Common myeloid progenitor, CD34-positive (primary cell): Measurements from ENCODE around the gene NT5C3A.

Experiments
- CTCF ChIA-PET: fragments of 350-600 bp; sonication (Branson Sonifier 250); formaldehyde crosslinking; loops from one replicate; lab custom pipeline; 2021; ENCODE audit warnings: antibody characterized with exemption; lab: Charles Lee
- POLR2A ChIA-PET: fragments of 350-600 bp; sonication (Branson Sonifier 250); formaldehyde crosslinking; loops from one replicate; lab custom pipeline; 2021; ENCODE audit warnings: antibody characterized with exemption; lab: Charles Lee
- DNase-seq, 3 donors: peaks; one replicate each; pipeline versions ENCODE4 v3.0.0 to v3.0.0-alpha.2; 2013
- H3K27ac ChIP-seq, 2 experiments: 1 replicate in 1 of 2; 2 replicates in 1 of 2; pipeline ENCODE4 v1.7.0; 2013; ENCODE audit warnings: inconsistent platforms in 2 of 2, low read length in 2 of 2, mild to moderate bottlenecking in 2 of 2, low read depth in 1 of 2, moderate library complexity in 1 of 2; ENCODE audit not compliant: severe bottlenecking in 2 of 2, insufficient read depth in 1 of 2, poor library complexity in 1 of 2
- H3K27me3 ChIP-seq, 5 experiments: replicated peaks in 2 of 5; 1 replicate in 3 of 5; 2 replicates in 2 of 5; pipeline versions ENCODE4 v1.6.1 to v1.7.0; 2013; ENCODE audit warnings: low read length in 4 of 5, mild to moderate bottlenecking in 2 of 5, moderate library complexity in 2 of 5, inconsistent platforms in 1 of 5; ENCODE audit not compliant: insufficient read depth in 5 of 5, control insufficient read depth in 4 of 5
- H3K36me3 ChIP-seq, 4 experiments: 1 replicate in 2 of 4; 2 replicates in 2 of 4; pipeline versions ENCODE4 v1.6.1 to v1.7.0; 2013; ENCODE audit warnings: low read length in 3 of 4, control low read depth in 1 of 4, mild to moderate bottlenecking in 1 of 4; ENCODE audit not compliant: control insufficient read depth in 4 of 4, insufficient read depth in 4 of 4
- H3K4me1 ChIP-seq, 4 experiments: 1 replicate in 3 of 4; 2 replicates in 1 of 4; pipeline versions ENCODE4 v1.6.1 to v1.7.1; 2013; ENCODE audit warnings: low read length in 3 of 4, mild to moderate bottlenecking in 3 of 4, control low read depth in 1 of 4, inconsistent platforms in 1 of 4, moderate library complexity in 1 of 4; ENCODE audit not compliant: control insufficient read depth in 4 of 4, insufficient read depth in 4 of 4; ENCODE audit errors: control extremely low read depth in 1 of 4
- H3K4me3 ChIP-seq, 7 experiments: 1 replicate in 4 of 7; 2 replicates in 3 of 7; pipeline versions ENCODE4 v1.5.1 to v1.7.0; 2013; ENCODE audit warnings: mild to moderate bottlenecking in 7 of 7, low read length in 6 of 7, moderate library complexity in 6 of 7, inconsistent platforms in 2 of 7, low read depth in 2 of 7, control low read depth in 1 of 7; ENCODE audit not compliant: insufficient read depth in 4 of 7, control insufficient read depth in 1 of 7; ENCODE audit errors: extremely low read depth in 1 of 7
- H3K9me3 ChIP-seq, 5 experiments: 1 replicate in 4 of 5; 2 replicates in 1 of 5; pipeline versions ENCODE4 v1.6.1 to v1.7.1; 2013; ENCODE audit warnings: low read length in 4 of 5, mild to moderate bottlenecking in 2 of 5, inconsistent platforms in 1 of 5, low read depth in 1 of 5, moderate library complexity in 1 of 5; ENCODE audit not compliant: control insufficient read depth in 4 of 5, insufficient read depth in 2 of 5; ENCODE audit errors: control extremely low read depth in 1 of 5
- WGBS: methylation state at CpG from one replicate; pipeline ENCODE4 v1.1.5; 2013; ENCODE audit not compliant: insufficient coverage; 5-methylcytosine and 5-hydroxymethylcytosine counted together

The NT5C3A gene

DNA sequence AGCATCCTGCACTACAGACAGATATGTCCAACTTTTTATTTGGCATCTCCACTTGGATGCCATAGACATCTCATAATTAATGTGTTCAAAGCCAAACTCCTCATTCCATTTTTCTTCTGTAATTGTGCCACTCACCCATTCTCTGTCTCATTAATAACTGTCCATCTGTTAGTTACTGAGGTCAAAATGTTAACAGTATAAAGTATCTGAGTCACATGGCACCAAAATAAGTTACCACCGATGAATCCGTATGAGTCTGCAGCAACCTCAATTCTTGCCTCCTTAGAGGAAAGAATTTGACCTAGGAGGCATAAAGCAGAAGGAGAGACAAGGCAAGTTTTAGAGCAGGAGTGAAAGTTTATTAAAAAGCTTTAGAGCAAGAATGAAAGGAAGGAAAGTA lies 16.5 kb upstream of the NT5C3A start:
- H3K27ac ChIP-seq = no peak overlapping the region
- no peaks in the 10 kb centered on the region for H3K36me3 ChIP-seq
- H3K4me1 ChIP-seq = peaks cover 0 to 14% (median 11%) of the 10 kb centered on the region in 4 experiments
- DNase-seq = no peak
- ChIA-PET CTCF (interaction anchor here (2.5 kb wide), 1 partner anchor 232 kb away, joined by 9 read pairs; no protein-coding TSS in a partner anchor), POLR2A (no interaction called here)
- WGBS = 100% methylated on average over 2 of the region's 2 CpGs
- no peaks in the 10 kb centered on the region for H3K27me3 ChIP-seq
- peaks cover 0 to 1% (median 0%) of the 10 kb centered on the region in 5 experiments for H3K9me3 ChIP-seq
- H3K4me3 ChIP-seq = no peak overlapping the region

DNA sequence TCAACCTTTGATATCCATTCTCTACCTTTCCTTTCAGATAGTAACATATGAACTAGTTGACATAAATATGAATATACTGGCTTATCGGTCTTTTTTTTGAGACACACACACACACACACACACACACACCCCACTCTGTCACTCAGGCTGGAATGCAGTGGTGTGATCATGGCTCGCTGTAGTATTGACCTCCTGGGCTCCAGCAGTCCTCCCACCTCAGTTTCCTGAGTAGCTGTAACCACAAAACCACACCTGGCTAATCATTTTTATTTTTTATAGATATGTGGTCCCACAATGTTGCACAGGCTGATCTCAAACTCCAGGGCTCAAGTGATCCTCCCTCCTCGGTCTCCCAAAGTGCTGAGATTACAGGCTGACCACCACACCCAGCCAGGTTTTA lies 14.2 kb upstream of the NT5C3A start:
- Histone ChIP-seq H3K27ac (no peak overlapping the region), H3K4me3 (no peak overlapping the region), H3K9me3 (peaks cover 0 to 1% (median 0%) of the 10 kb centered on the region in 5 experiments), H3K4me1 (peaks cover 0 to 14% (median 11%) of the 10 kb centered on the region in 4 experiments), H3K36me3 (no peaks in the 10 kb centered on the region), H3K27me3 (no peaks in the 10 kb centered on the region)
- no CpG with 5 or more reads among the region's 3 CpGs for WGBS
- POLR2A ChIA-PET = no interaction called here
- peak in 2 of 3 donors; percentile 53 to 68 for DNase-seq
- CTCF ChIA-PET = interaction anchor here (1.0 to 2.5 kb wide), 3 partner anchors 24 to 230 kb away, joined by 3 to 9 read pairs (median 5); no protein-coding TSS in a partner anchor

DNA sequence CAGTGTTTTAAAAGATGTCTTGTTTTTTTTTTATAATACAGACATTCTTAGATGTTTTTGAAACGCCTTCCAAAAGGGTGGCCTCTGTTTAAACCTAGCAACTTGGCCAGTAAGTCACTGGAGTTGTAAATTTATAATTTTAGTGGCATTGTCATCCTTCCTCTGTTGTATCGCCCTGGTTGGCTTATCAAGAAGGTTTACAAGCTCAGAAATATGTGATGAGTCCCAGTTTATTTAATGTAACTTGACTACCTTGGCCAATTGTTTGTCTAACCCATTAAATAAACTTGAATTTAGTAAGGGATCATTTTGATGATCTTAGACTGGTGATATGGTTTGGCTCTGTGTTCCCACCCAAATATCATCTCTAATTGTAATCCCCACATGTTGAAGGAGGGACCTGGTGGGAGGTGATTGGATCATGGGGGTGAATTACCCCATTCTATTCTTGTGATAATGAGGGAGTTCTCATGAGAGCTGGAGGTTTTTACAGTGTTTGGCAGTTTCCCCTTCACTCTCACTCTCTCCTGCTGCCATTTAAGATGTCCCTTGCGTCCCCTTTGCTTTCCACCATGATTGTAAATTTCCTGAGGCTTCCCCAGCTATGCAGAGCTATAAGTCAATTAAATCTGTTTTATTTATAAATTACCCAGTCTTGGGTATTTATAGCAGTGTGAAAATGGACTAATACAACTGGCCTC lies 13.4 kb upstream of the NT5C3A start:
- peaks cover 0 to 1% (median 0%) of the 10 kb centered on the region in 5 experiments for H3K9me3 ChIP-seq
- ChIA-PET POLR2A (no interaction called here), CTCF (interaction anchor here (0.9 to 1.2 kb wide), 4 partner anchors 11 to 32 kb away, joined by 3 to 4 read pairs (median 3); no protein-coding TSS in a partner anchor)
- whole genome bisulfite sequencing = 100% methylated on average over 1 of the region's 3 CpGs
- peaks cover 0 to 14% (median 11%) of the 10 kb centered on the region in 4 experiments for H3K4me1 ChIP-seq
- no peak overlapping the region for H3K27ac ChIP-seq
- no peaks in the 10 kb centered on the region for H3K36me3 ChIP-seq
- no peak for DNase-seq
- H3K27me3 ChIP-seq = no peaks in the 10 kb centered on the region
- no peak overlapping the region for H3K4me3 ChIP-seq

DNA sequence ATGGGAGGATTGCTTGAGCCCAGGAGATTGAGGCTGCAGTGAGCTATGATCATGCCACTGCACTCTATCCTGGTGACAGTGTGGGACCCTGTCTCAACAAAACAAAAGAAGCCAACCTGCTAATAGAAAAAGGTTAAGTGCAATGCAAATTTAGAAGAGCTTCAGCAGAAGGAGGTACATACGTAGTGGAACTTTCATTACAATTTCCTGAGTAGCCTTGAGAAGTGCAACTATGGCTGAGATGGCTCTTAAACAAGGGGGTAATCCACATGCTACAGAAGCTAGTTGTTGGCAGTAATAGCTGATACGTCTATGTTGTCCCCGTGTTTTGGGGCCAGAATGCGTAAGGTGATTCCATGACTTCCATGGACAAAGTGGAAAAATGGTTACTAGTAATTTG lies 10.7 kb upstream of the NT5C3A start:
- WGBS = 91% methylated on average over 3 of the region's 4 CpGs
- H3K4me3 ChIP-seq = no peak overlapping the region
- H3K36me3 ChIP-seq = no peaks in the 10 kb centered on the region
- CTCF ChIA-PET = interaction anchor here (0.8 to 1.7 kb wide), 10 partner anchors 10 to 133 kb away, joined by 3 to 5 read pairs (median 3); partner anchors contain the start of gene FKBP9
- no peaks in the 10 kb centered on the region for H3K27me3 ChIP-seq
- H3K4me1 ChIP-seq = peaks cover 0 to 14% (median 11%) of the 10 kb centered on the region in 4 experiments
- H3K27ac ChIP-seq = no peak overlapping the region
- H3K9me3 ChIP-seq = peaks cover 1 to 18% (median 7%) of the 10 kb centered on the region in 5 experiments
- DNase-seq = no peak
- POLR2A ChIA-PET = no interaction called here

DNA sequence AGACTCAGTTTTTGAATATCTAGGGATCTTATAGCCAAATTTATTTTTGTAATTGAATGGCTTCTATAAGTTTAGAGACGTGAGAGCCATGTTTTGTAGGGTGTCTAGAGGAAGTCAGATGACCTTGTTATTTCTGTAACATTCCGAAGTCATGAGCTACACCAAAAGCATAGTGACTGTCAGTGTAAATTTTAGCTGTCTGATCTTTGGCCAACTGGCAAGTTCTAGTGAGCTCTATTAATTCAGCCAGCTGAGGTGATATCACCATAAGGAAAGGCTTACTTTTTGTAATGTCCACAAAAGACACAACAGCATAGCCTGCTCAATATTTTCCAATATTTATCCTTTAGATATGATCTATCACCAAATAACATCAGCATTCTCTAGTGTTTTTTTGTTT lies 9.9 kb upstream of the NT5C3A start:
- CTCF ChIA-PET = interaction anchor here (1.3 to 1.7 kb wide), 6 partner anchors 15 to 132 kb away, joined by 3 to 4 read pairs (median 3); partner anchors contain the start of gene FKBP9
- no peaks in the 10 kb centered on the region for H3K27me3 ChIP-seq
- DNase-seq = no peak
- H3K4me3 ChIP-seq = no peak overlapping the region
- POLR2A ChIA-PET = no interaction called here
- H3K4me1 ChIP-seq = peaks cover 0 to 13% (median 10%) of the 10 kb centered on the region in 4 experiments
- H3K27ac ChIP-seq = no peak overlapping the region
- WGBS = 80% methylated on average over 2 of the region's 2 CpGs
- H3K36me3 ChIP-seq = no peaks in the 10 kb centered on the region
- H3K9me3 ChIP-seq = peaks cover 1 to 18% (median 7%) of the 10 kb centered on the region in 5 experiments

DNA sequence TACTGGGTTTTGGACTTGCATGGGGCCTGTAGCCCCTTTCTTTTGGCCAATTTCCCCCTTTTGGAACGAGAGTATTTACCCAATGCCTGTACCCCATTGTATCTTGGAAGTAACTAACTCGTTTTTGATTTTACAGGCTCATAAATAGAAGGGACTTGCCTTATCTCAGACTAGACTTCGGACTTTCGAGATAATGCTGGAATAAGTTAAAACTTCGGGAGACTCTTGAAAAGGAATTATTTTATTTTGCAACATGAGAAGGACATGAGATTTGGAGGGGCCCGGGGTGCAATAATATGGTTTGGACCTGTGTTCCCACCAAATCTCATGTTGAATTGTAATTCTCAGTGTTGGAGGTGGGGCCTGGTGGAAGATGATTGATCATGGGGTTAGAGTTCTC lies 8.3 kb upstream of the NT5C3A start:
- POLR2A ChIA-PET = no interaction called here
- H3K4me1 ChIP-seq = no peaks in the 10 kb centered on the region

DNA sequence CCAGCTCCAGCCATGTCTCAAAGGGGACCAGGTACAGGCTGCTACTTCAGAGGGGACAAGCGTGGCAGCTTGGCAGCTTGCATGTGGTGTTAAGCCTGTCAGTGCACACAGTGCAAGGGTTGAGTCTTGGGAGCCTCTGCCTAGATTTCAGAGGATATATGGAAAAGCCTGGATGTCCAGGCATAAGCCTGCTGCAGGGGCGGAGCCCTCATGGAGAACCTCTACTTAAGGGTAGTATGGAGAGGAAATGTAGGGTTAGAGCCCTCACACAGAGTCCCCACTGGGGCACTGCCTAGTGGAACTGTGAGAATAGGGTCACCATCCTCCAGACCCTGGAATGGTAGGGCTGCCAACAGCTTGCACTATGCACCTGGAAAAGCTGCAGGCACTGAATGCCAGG lies 7.7 kb upstream of the NT5C3A start:
- WGBS = 100% methylated on average over 2 of the region's 2 CpGs
- POLR2A ChIA-PET = no interaction called here
- H3K4me3 ChIP-seq = no peak overlapping the region

More for the DNA sequence above, 8.3 kb upstream of the NT5C3A start:
- peaks cover 2 to 22% (median 8%) of the 10 kb centered on the region in 5 experiments for H3K9me3 ChIP-seq
- no peak overlapping the region for H3K27ac ChIP-seq
- H3K36me3 ChIP-seq = no peaks in the 10 kb centered on the region
- WGBS = 78% methylated on average over 6 of the region's 6 CpGs
- CTCF ChIA-PET = no interaction called here
- H3K27me3 ChIP-seq = no peaks in the 10 kb centered on the region
- no peak for DNase-seq
- H3K4me3 ChIP-seq = no peak overlapping the region

More for the DNA sequence above, 7.7 kb upstream of the NT5C3A start:
- Histone ChIP-seq H3K27ac (no peak overlapping the region), H3K36me3 (no peaks in the 10 kb centered on the region), H3K4me1 (no peaks in the 10 kb centered on the region), H3K9me3 (peaks cover 4 to 22% (median 8%) of the 10 kb centered on the region in 5 experiments), H3K27me3 (no peaks in the 10 kb centered on the region)
- CTCF ChIA-PET = no interaction called here
- DNase-seq = no peak
